OCI-LY7 (cell line): ENCODE results near the gene FMN2. TPM values are rescaled to one million over a fixed set of nuclear protein-coding genes. Genes with fewer than 3 reads are reported as not detected.

Source experiments
- BruUV-seq: library from RNA; stranded (reverse); fragments of 400-500 nt; replicated peaks from 2 replicates; lab custom pipeline; 2021; lab: Mats Ljungman, UMichigan
- CTCF ChIA-PET: fragments of 300-600 bp; sonication (Branson Sonifier 250); formaldehyde crosslinking; loops from one replicate; lab custom pipeline; 2022; ENCODE audit warnings: antibody characterized with exemption; ENCODE audit not compliant: unreplicated experiment; lab: Charles Lee
- POLR2A ChIA-PET: fragments of 300-600 bp; sonication (Branson Sonifier 250); formaldehyde crosslinking; loops from one replicate; lab custom pipeline; 2022; ENCODE audit warnings: antibody characterized with exemption; lab: Charles Lee
- DNase-seq: peaks from one replicate; pipeline ENCODE4 v3.0.0-alpha.2; 2015; ENCODE audit warnings: low spot score
- H2AFZ ChIP-seq: fragments of 200-600 bp; sonication (generic), shearing (Covaris generic); 2 replicates; pipeline ENCODE4 v1.6.1; 2014; ENCODE audit warnings: mild to moderate bottlenecking, antibody characterized with exemption, low read length, moderate library complexity
- H3K27ac ChIP-seq: fragments of 200-600 bp; sonication (generic); 2 replicates; pipeline ENCODE4 v1.5.1; 2014; ENCODE audit warnings: mixed run types, low read depth, mild to moderate bottlenecking, moderate library complexity, low read length, inconsistent platforms; ENCODE audit not compliant: poor library complexity, severe bottlenecking
- H3K36me3 ChIP-seq: fragments of 200-600 bp; sonication (generic); 2 replicates; pipeline ENCODE4 v1.6.1; 2014; ENCODE audit warnings: mild to moderate bottlenecking, antibody characterized with exemption, low read length, moderate library complexity, mixed read lengths; ENCODE audit not compliant: insufficient read depth
- H3K4me1 ChIP-seq: fragments of 200-600 bp; sonication (generic); 2 replicates; pipeline ENCODE4 v1.5.1; 2014; ENCODE audit warnings: mild to moderate bottlenecking, low read length; ENCODE audit not compliant: insufficient read depth, poor library complexity, severe bottlenecking
- H3K4me2 ChIP-seq: fragments of 200-600 bp; sonication (generic); 2 replicates; pipeline ENCODE4 v1.6.1; 2014; ENCODE audit warnings: mild to moderate bottlenecking, low read length
- H3K4me3 ChIP-seq: fragments of 200-600 bp; sonication (generic); 2 replicates; pipeline ENCODE4 v1.5.1; 2014; ENCODE audit warnings: mild to moderate bottlenecking, low read depth, low read length; ENCODE audit not compliant: poor library complexity, severe bottlenecking
- H3K79me2 ChIP-seq: fragments of 200-600 bp; sonication (generic); 2 replicates; pipeline ENCODE4 v1.6.1; 2016; ENCODE audit warnings: low read depth, mild to moderate bottlenecking, low read length, moderate library complexity, mixed read lengths; ENCODE audit not compliant: insufficient read depth
- H3K9me2 ChIP-seq: fragments of 200-600 bp; sonication (generic); 2 replicates; pipeline ENCODE4 v1.6.1; 2016; ENCODE audit warnings: mild to moderate bottlenecking, low read length, mixed read lengths; ENCODE audit not compliant: insufficient read depth
- H3K9me3 ChIP-seq: fragments of 200-600 bp; sonication (generic); 2 replicates; pipeline ENCODE4 v1.6.1; 2014; ENCODE audit warnings: mild to moderate bottlenecking, mixed run types, low read length, mixed read lengths
- H4K20me1 ChIP-seq: fragments of 200-600 bp; sonication (generic); 2 replicates; pipeline ENCODE4 v1.6.1; 2014; ENCODE audit warnings: mild to moderate bottlenecking, antibody characterized with exemption, low read length, moderate library complexity, mixed read lengths; ENCODE audit not compliant: insufficient read depth
- CTCF ChIP-seq: fragments of 200-600 bp; sonication (generic); conservative IDR thresholded peaks from 2 replicates; pipeline ENCODE4 v1.5.1; 2014; ENCODE audit warnings: mild to moderate bottlenecking, antibody characterized with exemption, low read length, moderate library complexity, mixed read lengths
- EZH2phosphoT487 ChIP-seq: fragments of 200-600 bp; sonication (generic); IDR thresholded peaks from 2 replicates; pipeline ENCODE4 v1.6.1; 2018; ENCODE audit warnings: low read depth, borderline replicate concordance, mild to moderate bottlenecking, mixed run types, antibody characterized with exemption, low read length, moderate library complexity, mixed read lengths
- intact Hi-C: fragments of 100-400 bp; cut with micrococcal nuclease; formaldehyde crosslinking; loops from one replicate; pipeline ENCODE4 v1.10.0; 2022; ENCODE audit not compliant: unreplicated experiment
- total RNA-seq, 2 experiments: library from RNA; depleted of rRNA in 1 of 2; stranded (reverse); fragments of >200 nt in 1 of 2; shearing (Covaris generic) in 1 of 2; gene quantifications; 2 replicates each; pipeline ENCODE4 v1.2.3, GENCODE V29; 2014 to 2022

FMN2 gene
- total RNA-seq, 2 experiments from 2014 or later, result not detected

- intact Hi-C loops, result no loop called here
- Histone ChIP-seq H3K27ac (no peak overlapping the region), H3K79me2 (no peaks in the 10 kb centered on the region), H2AFZ (no peak overlapping the region), H3K4me1 (no peaks in the 10 kb centered on the region), H3K9me3 (no peaks in the 10 kb centered on the region), H3K9me2 (no peaks in the 10 kb centered on the region), H4K20me1 (no peaks in the 10 kb centered on the region), H3K36me3 (no peaks in the 10 kb centered on the region), H3K4me2 (no peak overlapping the region), H3K4me3 (no peak overlapping the region)
- no peak for DNase-seq
- no TSS peak for BruUV-seq
- TF ChIP-seq CTCF (no peak), EZH2phosphoT487 (no peak)
- CTCF ChIA-PET, result no interaction called here
- POLR2A ChIA-PET, result interaction anchor here (0.6 kb wide), 1 partner anchor 59 kb away, joined by 4 read pairs; no protein-coding TSS in a partner anchor
Measured at GRCh38 chr1:240499012-240499411, 407.3 kb downstream of the FMN2 start.

GRCh38 chr1:240500647-240501046 lies 409.0 kb downstream of the FMN2 start:
- intact Hi-C loops, result no loop called here
- Histone ChIP-seq H3K36me3 (no peaks in the 10 kb centered on the region), H3K79me2 (no peaks in the 10 kb centered on the region), H3K9me3 (no peaks in the 10 kb centered on the region), H3K4me2 (no peak overlapping the region), H3K27ac (no peak overlapping the region), H3K4me1 (no peaks in the 10 kb centered on the region), H2AFZ (no peak overlapping the region), H4K20me1 (no peaks in the 10 kb centered on the region), H3K9me2 (no peaks in the 10 kb centered on the region), H3K4me3 (no peak overlapping the region)
- POLR2A ChIA-PET, result no interaction called here
- no peak for DNase-seq
- CTCF ChIA-PET, result no interaction called here
- no peak for TF ChIP-seq EZH2phosphoT487
- TF ChIP-seq CTCF, result no peak
- no TSS peak for BruUV-seq

- Histone ChIP-seq H3K36me3 (no peaks in the 10 kb centered on the region), H3K9me3 (no peaks in the 10 kb centered on the region), H3K27ac (no peak overlapping the region), H2AFZ (no peak overlapping the region), H3K4me2 (no peak overlapping the region), H3K4me1 (no peaks in the 10 kb centered on the region), H3K4me3 (no peak overlapping the region), H3K9me2 (no peaks in the 10 kb centered on the region), H4K20me1 (no peaks in the 10 kb centered on the region), H3K79me2 (no peaks in the 10 kb centered on the region)
- intact Hi-C loops, result no loop called here
- ChIA-PET CTCF (no interaction called here), POLR2A (no interaction called here)
- DNase-seq, result no peak
- TF ChIP-seq EZH2phosphoT487 (no peak), CTCF (no peak)
- no TSS peak for BruUV-seq
Measured at GRCh38 chr1:240501115-240501514, 409.4 kb downstream of the FMN2 start.
